GM21619 (cell line): Measurements from ENCODE around the gene SLC22A31.
A peak's percentile ranks its signal among the peaks of the same experiment; 100 is the strongest.
"Not testable (repeated sequence)": the region's sequence is repeated elsewhere in the genome, so short reads cannot be mapped to it uniquely, and the experiment has no call there.

ENCODE experiments used
- ATAC-seq: cut with Tn5 transposase; IDR thresholded peaks from one replicate; pipeline ENCODE4 v1.9.1; 2021; ENCODE audit not compliant: unreplicated experiment

SLC22A31 gene

DNA sequence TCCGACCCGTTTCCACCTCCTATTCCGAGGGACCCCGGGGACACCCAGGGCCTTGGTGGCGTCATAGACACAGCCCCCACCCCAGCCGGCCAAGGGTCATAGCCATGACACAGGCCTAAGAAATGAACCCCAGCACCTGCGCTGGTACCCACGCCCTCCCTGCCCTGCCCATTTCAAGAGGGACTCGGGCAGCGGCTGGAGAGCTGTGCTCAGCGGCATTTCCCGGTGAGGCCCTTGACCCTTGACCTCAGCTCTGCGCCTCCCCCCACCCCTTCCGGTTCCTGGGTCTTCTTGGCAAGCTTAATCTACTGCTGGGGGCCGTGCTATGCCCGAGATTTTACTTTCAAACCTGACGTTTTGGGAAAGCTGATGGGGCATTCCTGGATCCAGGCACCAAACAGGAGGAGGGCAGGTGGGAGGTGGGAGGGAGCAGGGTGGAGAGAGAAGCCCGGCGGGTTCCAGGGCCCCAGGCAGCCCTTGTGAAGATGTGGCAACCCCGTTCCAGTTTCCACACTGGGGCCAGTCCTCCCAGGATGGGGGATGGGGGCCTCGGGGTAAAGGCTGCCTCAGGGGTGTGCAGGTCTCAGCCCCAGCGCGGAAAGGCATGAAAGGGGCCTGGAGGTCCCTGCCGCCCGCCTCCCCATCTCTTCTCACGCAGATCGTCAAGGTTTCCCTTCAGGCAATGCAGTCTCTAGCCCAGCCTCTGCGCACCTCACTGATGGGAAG is at the start of gene SLC22A31:
TSS of gene SLC22A31 (minus strand) at position 414 of the 726 bp plus-strand sequence. CDS start at position 378, 36 bp downstream.
- ATAC-seq: no peak

- no peak for ATAC-seq
Observed at GRCh38 chr16:89248196-89248982, 48.1 kb upstream of the SLC22A31 start.

DNA sequence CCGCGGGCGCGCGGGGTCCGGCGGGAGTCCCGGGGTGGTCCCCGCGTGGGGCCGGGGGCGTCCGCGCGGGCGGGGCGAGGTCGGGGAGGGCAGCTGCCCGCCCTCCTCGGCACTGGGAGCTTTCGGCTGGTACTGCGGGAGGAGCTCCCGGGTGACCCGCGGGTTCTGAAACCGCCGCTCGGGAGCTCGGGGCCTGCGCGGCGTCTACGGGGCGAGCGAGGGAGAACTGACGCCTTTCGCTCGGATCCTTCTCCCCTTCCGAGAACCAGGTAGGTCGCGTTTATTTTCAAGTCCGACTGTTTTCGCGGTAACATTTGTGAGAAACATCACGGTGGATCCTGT is 47.4 kb upstream of the SLC22A31 start:
- peak; percentile 39 for ATAC-seq

- ATAC-seq: peak; percentile 65
Observed at GRCh38 chr16:89246903-89247733, 46.8 kb upstream of the SLC22A31 start.

DNA sequence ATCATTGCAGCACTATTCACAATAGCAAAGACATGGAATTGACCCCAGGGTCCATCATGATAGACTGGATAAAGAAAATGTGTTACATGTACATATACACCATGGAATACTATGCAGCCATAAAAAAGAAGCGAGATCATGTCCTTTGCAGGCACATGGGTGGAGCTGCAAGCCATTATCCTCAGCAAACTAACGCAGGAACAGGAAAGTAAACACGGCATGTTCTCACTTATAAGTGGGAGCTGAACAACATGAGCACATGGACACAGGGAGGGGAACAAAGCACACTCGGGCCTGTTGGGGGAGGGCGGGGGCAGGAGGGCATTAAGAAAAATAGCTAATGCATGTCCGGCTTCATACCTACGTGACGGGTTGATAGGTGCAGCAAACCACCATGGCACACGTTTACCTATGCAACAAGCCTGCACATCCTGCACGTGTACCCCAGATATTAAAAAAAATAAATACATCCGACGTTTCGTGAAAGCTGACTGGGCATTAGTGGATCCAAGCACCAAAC is 46.1 kb upstream of the SLC22A31 start:
- no peak for ATAC-seq

- no peak for ATAC-seq
Observed at GRCh38 chr16:89244754-89245153, 44.4 kb upstream of the SLC22A31 start.

DNA sequence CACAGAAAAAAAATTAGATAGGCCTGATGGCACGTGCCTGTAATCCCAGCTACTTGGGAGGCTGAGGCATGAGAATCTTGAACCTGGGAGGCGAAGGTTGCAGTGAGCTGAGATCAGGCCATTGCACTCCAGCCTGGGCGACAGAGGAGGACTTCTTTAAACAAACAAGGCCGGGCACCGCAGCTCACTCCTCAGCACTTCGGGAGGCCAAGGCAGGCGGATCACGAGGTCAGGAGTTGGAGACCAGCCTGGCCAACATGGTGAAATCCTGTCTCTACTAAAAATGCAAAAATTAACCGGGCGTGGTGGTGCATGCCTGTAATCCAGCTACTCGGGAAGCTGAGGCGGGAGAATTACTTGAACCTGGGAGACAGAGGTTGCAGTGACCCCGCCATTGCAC is 43.9 kb upstream of the SLC22A31 start:
- not testable (repeated sequence) for ATAC-seq

GRCh38 chr16:89243664-89244063 is 43.3 kb upstream of the SLC22A31 start:
- ATAC-seq: no peak

GRCh38 chr16:89242795-89243200 is 42.5 kb upstream of the SLC22A31 start:
- no peak for ATAC-seq

DNA sequence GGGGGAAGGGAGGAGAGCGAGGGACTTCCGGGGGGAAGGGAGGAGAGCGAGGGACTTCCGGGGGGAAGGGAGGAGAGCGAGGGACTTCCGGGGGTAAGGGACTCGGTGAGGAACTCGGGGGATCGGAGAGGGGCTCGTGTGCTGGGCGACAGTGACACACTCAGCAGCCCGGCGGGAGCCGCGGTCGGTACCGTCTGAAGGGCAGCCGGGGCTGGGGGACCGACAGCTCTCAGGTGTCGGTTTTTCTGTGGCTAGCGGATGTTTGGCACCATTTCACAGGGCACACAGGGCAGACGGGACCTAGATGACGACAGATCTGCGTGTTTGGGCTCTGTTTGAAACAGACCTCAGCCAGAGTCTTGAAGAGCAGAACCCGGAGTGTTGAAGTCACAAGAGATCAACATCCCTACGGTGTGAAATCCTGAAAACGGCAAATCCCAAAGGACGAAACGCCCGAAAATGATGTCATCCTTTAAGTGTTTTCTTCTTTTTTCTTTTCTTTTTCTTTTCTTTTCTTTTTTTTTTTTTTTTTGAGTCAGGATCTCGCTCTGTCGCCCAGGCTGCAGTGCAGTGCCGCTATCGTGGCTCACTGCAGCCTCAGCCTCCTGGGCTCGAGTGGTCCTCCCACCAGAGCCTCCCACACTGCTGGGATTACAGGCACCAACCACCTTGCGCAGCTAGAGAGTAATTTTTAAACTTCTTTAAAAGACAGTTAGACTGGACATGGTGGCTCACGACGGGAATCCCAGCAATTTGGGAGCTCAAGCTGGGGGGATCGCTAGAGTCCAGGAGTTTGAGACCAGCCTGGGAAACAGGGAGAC is 41.1 kb upstream of the SLC22A31 start:
- peak; percentile 56 for ATAC-seq

DNA sequence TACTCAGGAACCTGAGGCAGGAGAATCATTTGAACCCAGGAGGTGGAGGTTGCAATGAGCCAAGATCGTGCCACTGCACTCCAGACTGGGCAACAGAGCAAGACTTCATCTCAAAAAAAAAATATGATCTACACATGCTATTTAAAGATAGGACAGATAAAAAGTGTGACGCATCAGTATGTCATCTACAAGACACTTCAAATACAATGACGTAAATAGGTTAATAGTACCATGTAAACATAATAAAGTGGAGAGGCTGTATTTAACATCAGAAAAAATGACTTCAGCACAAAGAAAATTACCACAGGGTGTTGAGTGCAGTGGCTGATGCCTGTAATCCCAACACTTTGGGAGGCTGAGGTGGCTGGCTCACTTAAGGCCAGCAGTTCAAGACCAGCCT is 37.4 kb upstream of the SLC22A31 start:
- no peak for ATAC-seq

DNA sequence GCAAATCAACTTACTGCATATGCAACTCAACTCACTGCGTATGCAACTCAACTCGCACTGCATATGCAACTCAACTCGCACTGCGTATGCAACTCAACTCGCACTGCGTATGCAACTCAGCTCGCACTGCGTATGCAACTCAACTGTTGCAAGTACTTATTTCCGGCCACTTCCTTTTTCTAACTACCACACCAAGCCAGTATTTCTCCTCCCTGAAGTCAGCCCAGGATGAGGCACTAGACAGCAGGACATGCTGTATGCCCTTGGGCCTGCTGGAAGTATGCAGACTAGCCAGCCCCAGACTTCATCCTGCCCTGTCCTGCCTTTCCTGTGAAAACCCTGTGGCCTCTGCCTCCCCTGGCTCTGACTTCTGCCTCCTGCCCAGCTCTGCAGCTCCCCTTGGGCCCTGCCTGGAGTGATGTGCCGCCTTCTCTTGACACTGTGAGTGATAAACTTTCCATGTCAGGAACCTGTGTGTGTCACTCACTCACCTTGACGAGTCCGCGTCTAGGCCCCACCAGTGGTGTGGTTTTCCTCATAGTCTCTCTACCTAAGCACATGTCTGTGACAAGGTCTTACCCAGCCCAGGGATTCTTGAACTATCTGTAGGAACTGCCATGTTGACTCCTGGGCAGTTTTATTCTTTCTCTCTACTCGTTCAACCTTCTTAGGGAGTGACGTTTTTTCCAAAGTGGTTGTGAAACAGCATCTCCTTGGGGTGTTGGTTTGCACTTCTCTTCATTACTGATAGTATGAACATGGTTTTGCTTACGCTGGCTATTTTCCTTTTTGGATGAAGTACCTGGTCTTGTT is 33.5 kb upstream of the SLC22A31 start:
- no peak for ATAC-seq

GRCh38 chr16:89232107-89232506 is 31.8 kb upstream of the SLC22A31 start:
- no peak for ATAC-seq

DNA sequence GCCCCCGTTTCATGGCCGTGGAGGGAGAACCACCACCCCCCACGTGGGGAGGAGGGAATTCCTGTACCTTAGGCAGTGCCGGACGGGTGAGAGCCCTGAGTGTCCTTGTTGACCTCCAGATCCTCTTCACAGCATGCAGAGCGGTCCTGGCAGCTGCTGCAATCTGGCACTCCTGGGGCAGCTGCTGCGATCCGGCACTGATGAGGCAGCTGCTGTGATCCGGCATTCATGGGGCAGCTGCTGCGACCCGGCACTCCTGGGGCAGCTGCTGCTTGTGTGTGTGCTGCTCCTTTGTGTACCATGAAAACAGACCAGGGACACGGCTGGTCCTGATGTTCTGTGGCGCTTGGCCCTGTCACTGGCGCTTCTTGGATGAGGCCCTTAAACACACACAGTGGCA is 29.9 kb upstream of the SLC22A31 start:
- no peak for ATAC-seq

DNA sequence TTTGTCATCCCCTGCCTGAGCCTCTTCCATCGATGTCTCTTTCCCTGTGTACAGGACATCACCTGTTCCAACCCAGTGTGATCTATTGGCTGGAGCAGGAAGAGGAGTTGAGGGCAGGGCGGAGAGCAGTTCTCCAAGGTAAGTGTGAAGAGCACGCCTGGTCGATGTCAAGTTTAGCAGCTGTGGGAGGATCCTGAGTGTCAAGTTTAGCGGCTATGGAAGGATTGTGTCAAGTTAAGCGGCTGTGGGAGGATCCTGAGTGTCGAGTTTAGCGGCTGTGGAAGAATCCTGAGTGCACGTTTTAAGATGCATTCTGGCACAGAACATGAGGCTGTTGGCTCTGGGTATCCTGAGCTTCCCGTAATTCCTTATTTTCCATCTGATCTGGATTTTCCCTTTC is 24.3 kb upstream of the SLC22A31 start:
- no peak for ATAC-seq

- no peak for ATAC-seq
Observed at GRCh38 chr16:89222931-89223330, 22.6 kb upstream of the SLC22A31 start.

- no peak for ATAC-seq
Observed at GRCh38 chr16:89221604-89222003, 21.3 kb upstream of the SLC22A31 start.

GRCh38 chr16:89219365-89219764 is 19.0 kb upstream of the SLC22A31 start:
- ATAC-seq: no peak

DNA sequence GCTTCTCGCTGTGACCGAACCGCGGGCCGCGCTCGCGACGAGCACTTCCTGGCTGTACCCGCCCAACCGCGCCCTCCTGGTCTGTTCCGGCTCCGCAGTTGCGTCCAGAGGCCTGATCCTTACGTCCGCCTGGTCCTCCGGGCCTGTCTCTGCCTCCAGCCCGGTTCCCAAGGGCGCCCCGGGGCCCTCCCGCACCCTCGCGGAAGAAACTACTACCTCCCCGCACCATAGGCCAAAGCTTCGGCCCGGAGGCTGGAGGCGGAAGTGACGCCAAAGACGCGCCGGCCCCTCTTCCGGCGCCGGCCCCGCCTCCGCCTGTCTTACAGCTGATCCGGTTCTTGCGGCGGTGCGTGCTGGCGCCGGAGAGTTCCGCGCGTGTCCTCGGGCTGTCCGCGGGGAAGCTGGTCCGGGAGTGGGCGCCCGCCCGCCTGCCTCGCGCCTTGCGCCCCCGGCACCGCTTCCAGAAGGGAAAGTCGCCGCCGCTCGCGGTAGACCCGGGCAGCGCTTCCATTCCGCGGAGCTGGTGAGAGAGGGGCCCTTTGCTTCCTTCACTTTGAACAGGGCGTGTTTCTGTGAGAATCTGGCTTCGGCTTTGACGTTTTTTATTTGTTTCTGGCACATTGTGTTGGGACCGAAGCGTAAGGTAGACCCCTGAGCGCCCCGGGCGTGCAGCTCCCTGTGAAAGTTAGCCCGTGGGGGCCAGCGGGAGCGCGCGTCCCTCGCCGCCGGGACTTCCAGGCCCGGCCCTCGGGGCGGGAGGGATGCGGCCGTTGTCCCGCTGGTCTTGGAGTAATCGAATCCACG is 17.3 kb upstream of the SLC22A31 start, which contains the start of gene ZNF778:
TSS of gene ZNF778 (plus strand) at position 316 of the 804 bp plus-strand sequence. CDS start 3,425 bp downstream, outside the sequence.
- peak; percentile 84 for ATAC-seq
